ENCODE results near the gene IRF5.

IRF5 gene

GRCh38 chr7:128922496-128923410 lies 15.0 kb upstream of the IRF5 start:
- DNase-seq, result no peak
- H3K9me3 Mint-ChIP-seq, result no peaks in the 10 kb centered on the region
- H3K4me3 Mint-ChIP-seq, result no peak overlapping the region
- H3K36me3 Mint-ChIP-seq (ENCODE audit: low read depth), result no peaks in the 10 kb centered on the region
- no peak overlapping the region for H3K27ac Mint-ChIP-seq
- H3K4me1 Mint-ChIP-seq, result no peaks in the 10 kb centered on the region
- peaks cover 4% of the 10 kb centered on the region for H3K27me3 Mint-ChIP-seq
- ATAC-seq, result no peak

GRCh38 chr7:128923411-128923800 lies 14.3 kb upstream of the IRF5 start:
- H3K4me1 Mint-ChIP-seq, result no peaks in the 10 kb centered on the region

GRCh38 chr7:128924707-128925588 lies 12.8 kb upstream of the IRF5 start:
- Mint-ChIP-seq H3K27me3 (peaks cover 6% of the 10 kb centered on the region), H3K4me3 (no peak overlapping the region), H3K4me1 (no peaks in the 10 kb centered on the region), H3K27ac (no peak overlapping the region), H3K36me3 (ENCODE audit: low read depth) (no peaks in the 10 kb centered on the region), H3K9me3 (no peaks in the 10 kb centered on the region)
- ATAC-seq (peak; percentile 25), DNase-seq (no peak)

More at GRCh38 chr7:128923411-128923800, 14.3 kb upstream of the IRF5 start:
- Mint-ChIP-seq H3K9me3 (no peaks in the 10 kb centered on the region), H3K36me3 (ENCODE audit: low read depth) (no peaks in the 10 kb centered on the region), H3K4me3 (no peak overlapping the region), H3K27me3 (peaks cover 5% of the 10 kb centered on the region), H3K27ac (no peak overlapping the region)
- ATAC-seq (no peak), DNase-seq (no peak)

- Mint-ChIP-seq H3K27ac (no peak overlapping the region), H3K4me1 (peaks cover 6% of the 10 kb centered on the region), H3K36me3 (ENCODE audit: low read depth) (peaks cover 1% of the 10 kb centered on the region), H3K9me3 (no peaks in the 10 kb centered on the region), H3K27me3 (peaks cover 5% of the 10 kb centered on the region), H3K4me3 (no peak overlapping the region)
- DNase-seq (no peak), ATAC-seq (peak; percentile 15)
Observed at GRCh38 chr7:128928159-128928813, 9.4 kb upstream of the IRF5 start.

GRCh38 chr7:128928882-128929788 lies 8.6 kb upstream of the IRF5 start:
- peaks cover 8% of the 10 kb centered on the region for H3K27me3 Mint-ChIP-seq
- no peaks in the 10 kb centered on the region for H3K9me3 Mint-ChIP-seq
- peaks cover 2% of the 10 kb centered on the region for H3K36me3 Mint-ChIP-seq (ENCODE audit: low read depth)
- ATAC-seq, result no peak
- H3K4me3 Mint-ChIP-seq, result no peak overlapping the region
- H3K27ac Mint-ChIP-seq, result no peak overlapping the region
- no peak for DNase-seq
- H3K4me1 Mint-ChIP-seq, result peaks cover 12% of the 10 kb centered on the region

- H3K27me3 Mint-ChIP-seq, result peaks cover 12% of the 10 kb centered on the region
- H3K27ac Mint-ChIP-seq, result no peak overlapping the region
- peaks cover 2% of the 10 kb centered on the region for H3K36me3 Mint-ChIP-seq (ENCODE audit: low read depth)
- no peak for DNase-seq
- no peak for ATAC-seq
- no peaks in the 10 kb centered on the region for H3K9me3 Mint-ChIP-seq
- peaks cover 16% of the 10 kb centered on the region for H3K4me1 Mint-ChIP-seq
- no peak overlapping the region for H3K4me3 Mint-ChIP-seq
Observed at GRCh38 chr7:128931190-128931798, 6.4 kb upstream of the IRF5 start.

- H3K36me3 Mint-ChIP-seq (ENCODE audit: low read depth), result peaks cover 2% of the 10 kb centered on the region
- H3K4me1 Mint-ChIP-seq, result peaks cover 18% of the 10 kb centered on the region
- H3K27me3 Mint-ChIP-seq, result peaks cover 20% of the 10 kb centered on the region
- H3K27ac Mint-ChIP-seq, result no peak overlapping the region
- no peak overlapping the region for H3K4me3 Mint-ChIP-seq
- ATAC-seq, result no peak
- H3K9me3 Mint-ChIP-seq, result no peaks in the 10 kb centered on the region
- DNase-seq, result no peak
Observed at GRCh38 chr7:128931965-128932861, 5.5 kb upstream of the IRF5 start.

- Mint-ChIP-seq H3K27ac (no peak overlapping the region), H3K36me3 (ENCODE audit: low read depth) (peaks cover 2% of the 10 kb centered on the region), H3K4me1 (peaks cover 19% of the 10 kb centered on the region), H3K27me3 (peaks cover 23% of the 10 kb centered on the region), H3K9me3 (no peaks in the 10 kb centered on the region), H3K4me3 (no peak overlapping the region)
- ATAC-seq, result no peak
- no peak for DNase-seq
Observed at GRCh38 chr7:128932862-128933179, 4.9 kb upstream of the IRF5 start.

GRCh38 chr7:128933180-128933891 lies 4.4 kb upstream of the IRF5 start:
- DNase-seq (peak; percentile 32), ATAC-seq (peak; percentile 61)
- Mint-ChIP-seq H3K4me3 (peak overlapping the region; percentile 65), H3K4me1 (peaks cover 20% of the 10 kb centered on the region), H3K27ac (peak overlapping the region; percentile 77), H3K27me3 (peaks cover 24% of the 10 kb centered on the region), H3K9me3 (no peaks in the 10 kb centered on the region), H3K36me3 (ENCODE audit: low read depth) (peaks cover 2% of the 10 kb centered on the region)

- Mint-ChIP-seq H3K4me3 (no peak overlapping the region), H3K9me3 (no peaks in the 10 kb centered on the region), H3K36me3 (ENCODE audit: low read depth) (peaks cover 2% of the 10 kb centered on the region), H3K4me1 (peaks cover 25% of the 10 kb centered on the region), H3K27ac (no peak overlapping the region), H3K27me3 (peaks cover 25% of the 10 kb centered on the region)
- DNase-seq, result no peak
- ATAC-seq, result no peak
Observed at GRCh38 chr7:128934361-128935341, 3.1 kb upstream of the IRF5 start.

- H3K4me3 Mint-ChIP-seq, result no peak overlapping the region
- H3K27ac Mint-ChIP-seq, result no peak overlapping the region
- ATAC-seq, result no peak
- peaks cover 32% of the 10 kb centered on the region for H3K4me1 Mint-ChIP-seq
- DNase-seq, result no peak
- peaks cover 2% of the 10 kb centered on the region for H3K36me3 Mint-ChIP-seq (ENCODE audit: low read depth)
- H3K9me3 Mint-ChIP-seq, result no peaks in the 10 kb centered on the region
- peaks cover 25% of the 10 kb centered on the region for H3K27me3 Mint-ChIP-seq
Observed at GRCh38 chr7:128935342-128935730, 2.4 kb upstream of the IRF5 start.
